GM19467 (cell line): ENCODE results near the gene CD79B.
"Not testable (repeated sequence)": the region's sequence is repeated elsewhere in the genome, so short reads cannot be mapped to it uniquely, and the experiment has no call there.

Experiments used
- ATAC-seq: cut with Tn5 transposase; IDR thresholded peaks from one replicate; pipeline ENCODE4 v1.9.1; 2021; ENCODE audit warnings: mild to moderate bottlenecking, moderate library complexity; ENCODE audit not compliant: unreplicated experiment

Gene CD79B

DNA sequence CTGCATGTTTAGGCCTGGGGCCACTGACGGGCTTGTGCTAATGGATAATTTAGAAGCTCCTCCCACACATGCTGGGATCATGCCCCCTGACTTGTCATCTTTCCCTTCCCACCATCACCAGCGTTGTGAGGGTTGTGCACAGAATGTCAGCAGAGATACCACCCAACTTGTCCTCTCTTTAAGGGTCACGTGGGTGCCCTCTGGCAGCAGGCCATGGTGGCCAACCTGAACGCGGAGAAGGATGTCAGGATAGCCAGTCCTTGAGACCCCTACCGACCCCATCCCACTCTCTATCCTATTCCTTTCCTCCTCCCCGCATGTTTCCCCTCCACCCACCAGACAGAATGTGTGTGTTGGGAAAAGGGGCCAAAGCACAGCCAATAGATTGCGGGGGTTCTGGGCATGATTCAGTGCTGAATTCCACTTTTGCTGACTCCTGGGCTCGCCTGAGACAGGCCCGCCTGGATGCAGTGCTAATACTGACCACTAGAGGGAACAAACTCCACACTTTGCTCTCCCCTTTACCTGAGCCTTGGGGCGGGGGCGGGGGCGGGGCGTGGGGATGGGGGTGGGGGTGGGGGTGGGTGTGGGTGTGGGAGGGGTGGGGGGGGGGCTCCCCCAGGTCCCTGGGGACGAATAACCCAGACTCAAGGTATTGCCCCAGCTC is 50.1 kb downstream of the CD79B start, which contains the start of gene GH2:
TSS of gene GH2 (minus strand) at position 10 of the 667 bp plus-strand sequence. CDS start 143 bp downstream, outside the sequence.
- ATAC-seq = no peak

DNA sequence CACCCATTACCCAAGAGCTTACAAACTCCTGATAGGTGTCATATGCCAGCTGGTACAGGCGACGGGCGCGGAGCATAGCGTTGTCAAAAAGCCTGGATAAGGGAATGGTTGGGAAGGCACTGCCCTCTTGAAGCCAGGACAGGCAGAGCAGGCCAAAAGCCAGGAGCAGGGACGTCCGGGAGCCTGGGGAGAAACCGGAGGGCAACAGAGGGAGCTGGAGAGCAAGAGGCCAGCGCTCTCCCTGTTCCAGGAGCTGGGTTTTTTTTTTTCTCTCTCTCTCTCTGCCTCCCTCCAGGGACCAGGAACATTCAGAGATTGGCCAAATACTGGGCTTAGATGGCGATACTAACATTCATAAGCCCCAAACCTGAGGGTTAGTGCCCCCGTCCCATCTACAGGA is 50.8 kb downstream of the CD79B start:
- ATAC-seq = not testable (repeated sequence)

DNA sequence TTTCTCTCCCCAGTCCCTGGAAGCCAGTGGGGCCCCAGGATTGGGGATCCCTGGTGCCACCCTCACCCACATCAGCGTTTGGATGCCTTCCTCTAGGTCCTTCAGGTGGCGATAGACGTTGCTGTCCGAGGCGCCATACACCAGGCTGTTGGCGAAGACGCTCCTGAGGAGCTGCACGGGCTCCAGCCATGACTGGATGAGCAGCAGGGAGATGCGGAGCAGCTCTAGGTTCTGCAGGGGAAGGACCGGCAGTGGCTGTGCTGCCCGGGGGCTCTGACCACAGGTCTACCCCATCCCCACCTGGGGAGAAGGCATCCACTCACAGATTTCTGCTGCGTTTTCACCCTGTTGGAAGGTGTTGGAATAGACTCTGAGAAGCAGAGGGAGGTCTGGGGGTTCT is 51.4 kb downstream of the CD79B start:
- no peak for ATAC-seq
